Measurements from ENCODE around the gene RCC1. TPM values are rescaled to one million over a fixed set of nuclear protein-coding genes. Genes with fewer than 3 reads are reported as not detected.

The RCC1 gene
- total and polyA plus RNA-seq, 2 experiments from 2014 or later, result 17.5 to 27.0 TPM

DNA sequence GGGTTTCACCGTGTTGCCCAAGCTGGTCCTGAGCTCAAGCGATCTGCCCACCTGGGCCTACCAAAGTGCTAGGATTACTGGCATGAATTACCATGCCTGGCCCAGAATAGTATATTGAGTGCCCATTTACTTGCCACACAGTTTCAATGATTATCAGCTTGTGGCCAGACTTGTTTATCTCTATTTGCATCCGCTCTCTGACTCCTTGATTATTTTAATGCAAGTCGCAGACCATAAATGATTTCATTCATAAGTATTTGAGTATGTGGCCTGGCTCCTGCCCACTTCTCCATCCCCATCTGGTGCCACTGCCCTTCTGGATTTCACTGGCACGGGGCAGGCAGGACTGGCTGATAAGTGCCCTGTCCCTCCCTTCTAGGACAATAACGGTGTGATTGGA, 28.8 kb downstream of the RCC1 start:
- H3K9me2 ChIP-seq (ENCODE audit: insufficient read depth), result no peaks in the 10 kb centered on the region
- 96 to 97% methylated on average over 6 of the region's 6 CpGs for WGBS, 2 experiments (ENCODE audit: low coverage in 1 of 2, low lambda C conversion rate in 2 of 2, missing lambda C conversion rate in 2 of 2)
- H3K4me1 ChIP-seq (ENCODE audit: insufficient read depth), result no peaks in the 10 kb centered on the region
- H3K27me3 ChIP-seq (replicated peaks; ENCODE audit: insufficient read depth), result no peaks in the 10 kb centered on the region
- H3K27ac ChIP-seq, result no peak overlapping the region
- no peaks in the 10 kb centered on the region for H3K79me2 ChIP-seq (ENCODE audit: insufficient read depth)
- no peaks in the 10 kb centered on the region for H4K20me1 ChIP-seq (ENCODE audit: insufficient read depth)
- TF ChIP-seq EZH2phosphoT487 (IDR thresholded peaks at IDR 0.05; ENCODE audit: insufficient read depth, low read depth) (no peak), EZH2 (IDR thresholded peaks at IDR 0.05; ENCODE audit: insufficient read depth, poor library complexity, severe bottlenecking) (no peak)
- no peak overlapping the region for H2AFZ ChIP-seq
- no peak overlapping the region for H3K4me3 ChIP-seq
- in situ Hi-C loops (cut with MboI), result no loop called here
- no peak overlapping the region for H3K9ac ChIP-seq
- no peaks in the 10 kb centered on the region for H3F3A ChIP-seq (ENCODE audit: insufficient read depth)
- no peak for DNase-seq
- H3K36me3 ChIP-seq (ENCODE audit: low read depth), result no peaks in the 10 kb centered on the region; the same call in 1 of the 2 replicates
- no peaks in the 10 kb centered on the region for H3K9me3 ChIP-seq (ENCODE audit: low read depth)
- H3K4me2 ChIP-seq (ENCODE audit: unreplicated experiment), result no peak overlapping the region

DNA sequence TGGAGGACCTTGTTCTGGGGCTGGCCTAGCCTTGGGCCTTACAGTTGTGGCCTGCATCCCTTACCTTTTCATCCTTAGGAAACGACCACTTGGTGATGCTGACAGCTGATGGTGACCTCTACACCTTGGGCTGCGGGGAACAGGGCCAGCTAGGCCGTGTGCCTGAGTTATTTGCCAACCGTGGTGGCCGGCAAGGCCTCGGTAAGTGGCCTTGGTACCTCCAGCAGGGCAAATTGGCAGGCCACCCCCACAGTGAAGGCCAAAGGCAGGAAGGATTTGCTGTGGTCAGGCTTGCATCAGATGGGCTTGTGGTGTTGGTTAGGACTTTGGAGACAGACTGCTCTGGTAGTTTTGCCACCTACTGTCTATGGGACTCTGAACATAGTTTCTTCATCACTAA, 29.3 kb downstream of the RCC1 start:
- H3K4me2 ChIP-seq (ENCODE audit: unreplicated experiment), result no peak overlapping the region
- no peak overlapping the region for H3K9ac ChIP-seq
- no peaks in the 10 kb centered on the region for H3K27me3 ChIP-seq (replicated peaks; ENCODE audit: insufficient read depth)
- no peak overlapping the region for H3K4me3 ChIP-seq
- H4K20me1 ChIP-seq (ENCODE audit: insufficient read depth), result no peaks in the 10 kb centered on the region
- no peaks in the 10 kb centered on the region for H3K9me3 ChIP-seq (ENCODE audit: low read depth)
- H3K27ac ChIP-seq, result no peak overlapping the region
- no peaks in the 10 kb centered on the region for H3K9me2 ChIP-seq (ENCODE audit: insufficient read depth)
- in situ Hi-C loops (cut with MboI), result no loop called here
- H3K79me2 ChIP-seq (ENCODE audit: insufficient read depth), result no peaks in the 10 kb centered on the region
- H3K4me1 ChIP-seq (ENCODE audit: insufficient read depth), result no peaks in the 10 kb centered on the region
- WGBS, 2 experiments (ENCODE audit: low coverage in 1 of 2, low lambda C conversion rate in 2 of 2, missing lambda C conversion rate in 2 of 2), result 82 to 88% methylated on average over 6 of the region's 6 CpGs
- H2AFZ ChIP-seq, result no peak overlapping the region
- TF ChIP-seq EZH2 (IDR thresholded peaks at IDR 0.05; ENCODE audit: insufficient read depth, poor library complexity, severe bottlenecking) (no peak), EZH2phosphoT487 (IDR thresholded peaks at IDR 0.05; ENCODE audit: insufficient read depth, low read depth) (no peak)
- H3F3A ChIP-seq (ENCODE audit: insufficient read depth), result no peaks in the 10 kb centered on the region
- H3K36me3 ChIP-seq (ENCODE audit: low read depth), result no peaks in the 10 kb centered on the region; the same call in 1 of the 2 replicates
- DNase-seq, result no peak

DNA sequence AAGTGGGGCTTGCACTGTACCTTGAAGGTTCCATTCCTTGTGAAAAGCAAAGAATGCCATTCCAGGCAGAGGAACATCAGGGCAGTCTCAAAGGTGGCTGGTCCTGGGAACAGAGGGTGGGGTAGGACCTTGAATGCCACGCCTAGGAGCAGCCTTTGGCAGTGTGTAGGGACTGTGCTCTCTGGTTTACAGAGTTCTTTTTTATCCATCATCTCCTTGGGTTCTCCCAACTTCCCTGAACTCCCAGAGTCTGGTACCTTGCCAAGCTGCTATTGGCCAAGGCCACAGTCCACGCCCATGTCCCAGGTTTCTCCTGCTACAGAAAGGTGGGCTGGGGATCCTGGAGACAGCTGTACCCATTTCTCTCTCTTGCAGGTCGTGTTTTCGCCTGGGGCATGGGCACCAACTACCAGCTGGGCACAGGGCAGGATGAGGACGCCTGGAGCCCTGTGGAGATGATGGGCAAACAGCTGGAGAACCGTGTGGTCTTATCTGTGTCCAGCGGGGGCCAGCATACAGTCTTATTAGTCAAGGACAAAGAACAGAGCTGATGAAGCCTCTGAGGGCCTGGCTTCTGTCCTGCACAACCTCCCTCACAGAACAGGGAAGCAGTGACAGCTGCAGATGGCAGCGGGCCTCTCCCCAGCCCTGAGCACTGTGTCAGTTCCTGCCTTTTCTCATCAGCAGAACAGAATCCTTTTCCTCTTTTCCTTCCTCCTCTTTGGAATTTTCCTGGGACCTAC, 31.8 kb downstream of the RCC1 start:
- H3K9ac ChIP-seq, result no peak overlapping the region
- no peaks in the 10 kb centered on the region for H3F3A ChIP-seq (ENCODE audit: insufficient read depth)
- H3K4me1 ChIP-seq (ENCODE audit: insufficient read depth), result no peaks in the 10 kb centered on the region
- WGBS, 2 experiments (ENCODE audit: low coverage in 1 of 2, low lambda C conversion rate in 2 of 2, missing lambda C conversion rate in 2 of 2), result 80 to 83% methylated on average over 8 of the region's 8 CpGs
- no peak for TF ChIP-seq EZH2phosphoT487 (IDR thresholded peaks at IDR 0.05; ENCODE audit: insufficient read depth, low read depth)
- no peak for TF ChIP-seq EZH2 (IDR thresholded peaks at IDR 0.05; ENCODE audit: insufficient read depth, poor library complexity, severe bottlenecking)
- in situ Hi-C loops (cut with MboI), result no loop called here
- no peak overlapping the region for H3K4me2 ChIP-seq (ENCODE audit: unreplicated experiment)
- no peak overlapping the region for H2AFZ ChIP-seq
- H3K36me3 ChIP-seq (ENCODE audit: low read depth), result no peaks in the 10 kb centered on the region; the same call in 1 of the 2 replicates
- no peak overlapping the region for H3K4me3 ChIP-seq
- no peaks in the 10 kb centered on the region for H3K27me3 ChIP-seq (replicated peaks; ENCODE audit: insufficient read depth)
- H3K79me2 ChIP-seq (ENCODE audit: insufficient read depth), result no peaks in the 10 kb centered on the region
- H3K9me3 ChIP-seq (ENCODE audit: low read depth), result no peaks in the 10 kb centered on the region
- H4K20me1 ChIP-seq (ENCODE audit: insufficient read depth), result no peaks in the 10 kb centered on the region
- H3K27ac ChIP-seq, result no peak overlapping the region
- DNase-seq, result no peak
- H3K9me2 ChIP-seq (ENCODE audit: insufficient read depth), result no peaks in the 10 kb centered on the region

DNA sequence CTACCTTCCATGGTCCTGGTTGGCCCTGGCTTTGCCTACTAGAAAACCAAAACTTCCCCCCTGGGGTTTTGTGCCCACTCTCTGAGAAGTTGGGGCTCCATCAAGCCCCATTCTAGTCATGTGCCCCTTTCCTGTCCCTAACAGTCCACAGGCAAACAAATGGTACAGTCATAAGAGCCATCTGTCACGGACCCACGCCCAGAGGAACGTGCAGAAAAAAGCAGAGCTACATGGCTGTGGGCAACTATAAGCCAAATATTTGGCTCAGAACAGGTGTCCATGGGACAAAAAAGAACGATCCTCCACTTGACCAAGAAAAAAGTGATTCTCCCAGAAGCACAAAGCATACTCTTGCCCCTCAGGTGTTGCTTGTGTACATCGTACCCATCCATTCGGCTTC, 32.4 kb downstream of the RCC1 start:
- no peaks in the 10 kb centered on the region for H3K4me1 ChIP-seq (ENCODE audit: insufficient read depth)

More for the DNA sequence above, 32.4 kb downstream of the RCC1 start:
- in situ Hi-C loops (cut with MboI), result no loop called here
- Histone ChIP-seq H3K9me3 (ENCODE audit: low read depth) (no peaks in the 10 kb centered on the region), H3K27me3 (replicated peaks; ENCODE audit: insufficient read depth) (no peaks in the 10 kb centered on the region), H3K27ac (no peak overlapping the region), H3K79me2 (ENCODE audit: insufficient read depth) (no peaks in the 10 kb centered on the region), H2AFZ (no peak overlapping the region), H3K9me2 (ENCODE audit: insufficient read depth) (no peaks in the 10 kb centered on the region), H3K4me2 (ENCODE audit: unreplicated experiment) (no peak overlapping the region), H3K9ac (no peak overlapping the region), H3K4me3 (no peak overlapping the region), H4K20me1 (ENCODE audit: insufficient read depth) (no peaks in the 10 kb centered on the region), H3K36me3 (ENCODE audit: low read depth) (no peaks in the 10 kb centered on the region; the same call in 1 of the 2 replicates), H3F3A (ENCODE audit: insufficient read depth) (no peaks in the 10 kb centered on the region)
- TF ChIP-seq EZH2phosphoT487 (IDR thresholded peaks at IDR 0.05; ENCODE audit: insufficient read depth, low read depth) (no peak), EZH2 (IDR thresholded peaks at IDR 0.05; ENCODE audit: insufficient read depth, poor library complexity, severe bottlenecking) (no peak)
- 99% methylated on average over 6 of the region's 6 CpGs for WGBS, 2 experiments (ENCODE audit: low coverage in 1 of 2, low lambda C conversion rate in 2 of 2, missing lambda C conversion rate in 2 of 2)
- DNase-seq, result no peak

Measured in GM23248 (cell line).